NCI-H146 (cell line): ENCODE measurements around the gene HOATZ.

Experiments used
- DNase-seq: peaks from one replicate; lab custom pipeline; 2025; lab: John Stamatoyannopoulos, UW

HOATZ gene

DNA sequence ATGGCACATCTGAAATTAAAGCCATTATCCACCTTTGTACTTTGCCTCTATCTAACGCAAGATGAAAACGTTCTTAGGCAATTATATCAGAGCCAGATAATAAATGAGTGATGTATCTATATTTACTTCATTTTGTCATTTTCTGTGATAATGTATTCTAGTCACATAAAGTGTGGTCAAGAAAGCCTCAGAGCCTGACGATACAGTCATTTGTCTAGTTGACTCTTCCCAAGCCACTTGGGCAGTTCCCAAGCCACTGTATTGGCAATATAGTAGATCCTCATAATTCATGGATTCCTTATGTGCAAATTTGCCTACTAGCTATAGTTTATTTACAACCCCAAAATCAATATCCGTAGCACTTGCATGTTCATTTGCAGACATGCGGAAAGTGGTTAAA, 7.8 kb downstream of the HOATZ start:
- DNase-seq, result no peak

- DNase-seq, result no peak
Measured at GRCh38 chr11:111523343-111523742, 8.8 kb downstream of the HOATZ start.

DNA sequence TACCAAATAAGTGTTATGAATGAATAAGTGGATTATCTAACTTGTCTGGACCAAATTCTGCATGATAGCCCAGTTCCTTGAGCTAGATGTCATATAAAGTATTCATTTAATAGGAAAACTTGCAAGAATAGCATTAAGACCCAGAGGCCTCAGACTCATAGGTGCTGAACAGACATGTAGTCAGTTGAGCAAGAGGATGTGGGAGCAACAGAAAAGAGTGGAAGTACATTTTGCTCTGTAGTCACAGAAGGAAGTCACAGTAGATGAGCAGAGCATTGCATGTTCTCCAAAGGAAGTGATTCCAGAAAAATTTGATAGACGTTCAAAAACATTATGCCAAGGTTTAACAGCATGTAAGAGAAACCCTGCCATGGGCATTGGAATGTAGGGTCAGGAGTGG, 9.5 kb downstream of the HOATZ start:
- no peak for DNase-seq

DNA sequence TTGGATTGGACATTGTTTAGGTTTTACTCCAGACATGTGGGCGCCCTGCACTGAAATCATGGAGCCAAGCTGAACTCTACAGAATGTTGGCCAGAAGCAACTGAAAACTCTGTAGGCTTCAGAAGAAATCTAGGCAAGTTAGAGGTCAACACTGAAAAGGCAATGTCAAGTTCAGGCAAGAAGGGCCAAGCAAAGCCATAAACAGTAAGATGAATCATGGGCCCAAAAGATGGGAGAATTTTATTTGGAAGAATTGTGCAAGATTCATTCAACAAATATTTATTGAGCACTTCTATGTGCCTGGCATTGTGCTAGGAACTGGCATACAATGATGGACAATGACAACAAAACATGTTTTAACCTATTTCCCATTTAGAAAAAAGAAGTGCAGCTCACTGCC, 10.9 kb downstream of the HOATZ start:
- no peak for DNase-seq

DNA sequence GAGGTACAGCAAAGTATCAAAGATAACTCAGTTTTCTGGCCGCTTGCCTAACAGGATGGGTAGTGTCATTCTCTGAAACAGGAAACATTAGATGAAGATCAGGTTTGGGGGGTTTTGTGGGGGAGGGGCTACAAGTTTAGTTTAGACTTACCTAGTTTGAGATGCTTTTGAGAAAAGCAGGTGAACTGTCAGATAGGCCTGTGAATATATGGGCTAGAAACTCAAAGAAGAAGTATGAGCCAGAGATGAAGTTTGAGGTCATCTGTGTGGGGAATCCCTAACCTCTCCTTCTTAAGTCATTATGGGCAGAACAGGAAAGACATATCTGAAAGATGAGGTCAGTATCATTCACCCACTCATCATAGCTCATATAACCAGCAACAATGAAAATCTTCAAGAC, 11.9 kb downstream of the HOATZ start:
- DNase-seq, result no peak

GRCh38 chr11:111527279-111527678, 12.7 kb downstream of the HOATZ start:
- DNase-seq, result no peak

- DNase-seq, result no peak
Measured at GRCh38 chr11:111528557-111528956, 14.0 kb downstream of the HOATZ start.

DNA sequence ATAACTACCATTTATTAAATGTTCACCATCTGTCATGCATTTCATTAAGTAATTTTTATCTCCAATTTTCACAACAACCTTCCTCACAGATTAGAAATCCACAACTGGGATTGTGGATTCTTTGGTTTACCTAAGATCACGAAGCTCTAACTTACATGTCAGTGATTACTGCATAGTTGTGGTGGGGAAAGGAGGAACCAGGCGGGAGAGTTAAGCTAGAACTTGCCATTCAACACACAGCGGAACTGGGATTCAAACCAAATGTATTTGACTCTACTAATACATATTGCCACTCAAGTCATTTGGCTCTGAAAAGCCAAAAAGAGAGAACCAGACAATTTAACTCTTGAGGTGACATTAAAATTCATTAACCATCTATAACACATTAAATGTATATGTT, 15.5 kb downstream of the HOATZ start:
- no peak for DNase-seq

- no peak for DNase-seq
Measured at GRCh38 chr11:111531136-111531535, 16.6 kb downstream of the HOATZ start.

DNA sequence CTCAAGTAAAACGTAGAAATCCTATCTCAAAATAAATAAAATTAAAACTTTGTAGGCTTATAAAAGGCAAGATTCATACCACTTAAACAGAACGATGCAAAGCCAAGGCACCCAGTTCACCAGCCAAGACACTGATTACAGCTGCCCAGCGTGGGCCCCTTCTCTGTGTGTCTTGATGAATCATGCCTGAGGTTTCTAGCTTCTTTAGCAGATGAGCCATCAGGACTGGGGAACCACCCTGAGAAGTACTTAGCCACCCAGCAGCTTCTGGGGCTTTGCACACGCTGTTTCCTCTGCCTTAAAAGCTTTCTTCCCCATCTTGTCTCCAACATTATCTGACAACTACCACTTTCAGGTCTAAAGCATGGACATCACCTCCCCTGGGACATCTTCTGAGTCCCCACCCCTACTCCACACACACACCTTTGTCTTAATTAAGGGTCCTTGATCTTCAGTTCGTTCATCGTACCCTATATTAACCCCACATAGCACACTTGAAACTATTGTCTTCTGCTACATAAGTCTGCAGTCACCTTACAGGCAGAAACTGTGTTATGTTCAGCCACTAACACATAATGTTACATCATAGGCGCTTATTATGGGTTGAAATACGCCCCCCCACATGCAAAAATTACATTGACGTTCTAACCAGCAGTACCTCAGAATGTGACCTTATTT, 17.2 kb downstream of the HOATZ start:
- DNase-seq, result no peak

- DNase-seq, result no peak
Measured at GRCh38 chr11:111532365-111532709, 17.8 kb downstream of the HOATZ start.

GRCh38 chr11:111535281-111535680, 20.7 kb downstream of the HOATZ start:
- DNase-seq, result no peak

DNA sequence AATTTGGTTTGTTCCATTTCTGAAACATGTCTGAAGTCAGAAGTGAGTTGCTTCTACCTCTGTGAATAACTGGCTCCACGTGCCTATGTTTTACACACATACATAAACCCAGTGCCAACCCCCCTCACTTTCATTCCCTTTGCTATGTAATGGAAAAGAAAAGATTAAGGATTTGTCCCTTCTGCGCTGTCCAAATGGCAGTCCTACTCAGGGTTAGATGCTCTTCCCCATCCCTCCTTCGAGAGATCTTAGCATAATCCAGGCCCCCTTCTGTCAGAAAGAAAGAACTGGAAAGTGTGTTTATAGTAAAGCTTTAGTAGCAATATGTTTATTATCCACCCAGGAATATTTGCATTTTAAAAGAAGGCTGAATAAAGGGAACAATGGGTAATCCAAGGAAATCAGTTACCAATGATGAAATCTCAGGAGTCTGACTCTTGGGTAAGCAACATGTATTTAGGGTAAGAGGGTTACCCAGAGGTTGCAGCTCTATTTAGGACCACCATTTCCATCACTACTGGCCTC, 22.8 kb downstream of the HOATZ start:
- DNase-seq, result no peak

DNA sequence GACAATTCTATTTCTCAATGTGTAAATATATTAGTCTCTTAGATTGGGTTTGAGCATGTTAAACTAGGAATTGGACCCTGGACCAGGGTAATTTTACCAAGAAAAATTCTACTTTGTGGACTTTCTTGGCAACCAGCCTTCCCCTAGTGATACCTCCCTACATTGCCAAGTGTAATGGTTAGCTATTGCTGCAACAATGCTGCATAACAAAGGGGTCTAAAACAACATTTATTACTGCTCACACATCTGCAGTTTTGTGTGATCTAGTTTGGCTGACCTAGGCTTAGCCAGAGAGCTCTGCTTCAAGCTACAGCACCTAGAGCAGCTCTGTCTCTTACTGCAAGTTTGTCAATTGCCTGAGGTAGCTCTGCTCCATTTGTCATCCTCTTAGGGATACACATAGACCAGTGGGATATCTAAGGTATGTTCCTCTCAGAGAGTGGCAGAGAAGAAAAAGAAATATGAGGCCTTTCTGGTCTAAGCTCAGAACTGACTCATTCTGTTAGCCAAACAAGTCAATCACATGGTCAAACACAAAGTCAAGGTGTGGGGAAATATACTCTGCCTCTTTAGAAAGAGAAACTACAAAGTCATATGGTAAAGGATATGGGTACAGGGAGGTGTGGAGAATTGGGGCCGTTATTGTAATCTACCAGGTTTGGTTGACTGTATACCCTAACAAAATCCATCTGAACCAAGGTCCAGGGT, 24.0 kb downstream of the HOATZ start:
- no peak for DNase-seq

DNA sequence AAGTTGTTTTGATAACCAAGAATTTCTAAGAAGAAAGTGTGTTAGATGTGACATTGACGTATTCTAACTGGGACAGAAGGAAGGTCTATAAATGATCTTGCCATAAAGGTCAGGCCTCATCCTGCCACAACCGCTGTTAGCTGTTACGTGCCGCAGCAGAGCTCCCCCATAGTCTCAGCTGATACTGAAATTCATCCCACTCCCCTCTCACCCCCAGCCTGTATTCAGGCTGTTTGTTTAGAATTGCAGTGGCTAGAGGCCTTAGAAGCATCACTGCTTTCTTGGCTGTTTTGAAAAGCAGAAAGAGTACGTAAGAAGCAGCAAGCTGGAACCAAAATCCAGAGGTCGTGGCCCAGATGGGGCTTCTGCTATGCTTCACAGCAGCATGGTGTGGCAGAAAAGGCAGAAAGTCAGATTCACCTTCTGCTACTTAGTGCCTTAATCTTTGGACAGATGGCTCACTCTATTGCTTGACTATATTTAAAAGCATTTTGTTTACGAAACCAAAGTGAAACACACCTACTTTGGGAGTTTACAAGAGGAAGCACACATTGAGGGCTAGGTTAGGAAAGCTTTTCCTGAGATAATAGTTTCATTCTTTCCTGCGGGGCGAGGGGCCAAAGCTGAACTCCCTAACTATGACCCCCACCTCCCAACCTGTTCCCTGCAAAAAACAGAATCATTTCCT, 25.0 kb downstream of the HOATZ start:
- DNase-seq, result no peak

DNA sequence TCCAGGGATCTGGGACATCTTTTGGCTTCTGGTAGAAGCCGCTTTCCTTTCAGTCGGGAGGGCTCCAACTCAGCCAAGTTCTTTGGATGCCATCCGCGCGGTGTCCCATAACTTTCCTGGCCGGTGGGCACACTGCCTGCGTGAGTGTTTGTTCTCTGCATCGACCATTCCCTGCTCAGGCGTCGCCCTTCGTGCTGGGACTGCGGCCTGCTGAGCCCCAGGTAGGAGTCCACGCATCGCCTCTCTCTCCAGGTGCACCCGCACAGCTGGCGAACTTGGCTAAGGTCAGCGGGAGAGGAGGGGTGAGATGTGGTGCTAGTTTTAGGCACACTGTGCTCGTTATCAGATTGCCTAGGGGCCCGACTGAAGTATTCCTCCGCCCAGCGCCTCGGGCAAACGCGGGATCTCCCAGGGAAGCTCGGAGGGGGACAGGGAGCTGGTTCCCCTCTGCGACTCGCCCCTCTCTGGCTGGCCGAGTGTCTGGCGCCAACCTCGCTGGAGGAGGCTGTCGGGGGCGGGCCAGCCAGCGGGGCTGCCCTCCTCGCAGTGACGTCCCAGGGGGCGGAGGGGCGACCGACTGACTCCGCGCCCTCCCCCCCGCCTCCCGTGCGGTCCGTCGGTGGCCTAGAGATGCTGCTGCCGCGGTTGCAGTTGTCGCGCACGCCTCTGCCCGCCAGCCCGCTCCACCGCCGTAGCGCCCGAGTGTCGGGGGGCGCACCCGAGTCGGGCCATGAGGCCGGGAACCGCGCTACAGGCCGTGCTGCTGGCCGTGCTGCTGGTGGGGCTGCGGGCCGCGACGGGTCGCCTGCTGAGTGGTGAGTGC, 25.7 kb downstream of the HOATZ start, which contains the start of gene LAYN:
Gene LAYN, plus strand, starts transcription at position 607 of the 823 bp plus-strand sequence. Its CDS starts 124 bp downstream, at position 731.
- DNase-seq, result peak; percentile 65

GRCh38 chr11:111540937-111541253, 26.3 kb downstream of the HOATZ start:
- DNase-seq, result no peak

DNA sequence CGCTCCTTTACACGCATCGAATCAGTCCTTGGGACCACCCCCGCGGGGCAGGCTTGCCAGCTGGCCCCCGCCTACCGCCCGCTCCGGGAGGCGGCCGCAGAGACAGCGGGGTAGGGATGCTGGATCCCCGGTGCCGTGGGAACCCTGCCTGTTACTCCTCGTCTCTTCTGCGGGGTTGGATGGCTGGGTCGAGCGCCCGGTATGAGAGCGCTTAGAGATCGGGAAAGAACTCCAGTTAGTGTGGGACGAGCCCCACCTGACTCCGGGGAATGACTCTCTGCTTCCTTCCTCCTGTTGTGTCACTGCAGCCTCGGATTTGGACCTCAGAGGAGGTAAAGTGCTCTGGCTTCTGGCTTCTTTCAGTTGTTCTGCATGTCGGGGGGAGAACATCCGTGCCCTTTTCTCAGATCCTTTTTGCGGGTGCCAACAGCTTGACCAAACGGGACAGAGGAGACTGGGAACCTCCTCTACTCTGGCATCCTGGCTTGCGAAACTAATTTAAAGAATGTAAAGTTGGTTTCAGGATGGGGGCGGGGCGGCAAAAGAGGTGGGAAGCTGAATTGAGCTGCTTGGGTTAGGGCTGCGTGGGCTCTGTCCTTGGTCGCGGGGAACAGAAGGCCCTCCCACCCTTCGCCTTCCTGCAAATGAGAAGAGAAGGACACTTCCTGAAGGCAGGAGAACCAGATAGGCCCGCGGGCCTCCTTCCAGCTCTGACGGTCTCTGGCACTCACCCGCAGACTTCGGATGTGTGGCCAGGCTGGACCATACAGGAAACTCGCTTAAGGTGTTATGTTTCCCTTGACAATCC, 26.9 kb downstream of the HOATZ start:
- no peak for DNase-seq

DNA sequence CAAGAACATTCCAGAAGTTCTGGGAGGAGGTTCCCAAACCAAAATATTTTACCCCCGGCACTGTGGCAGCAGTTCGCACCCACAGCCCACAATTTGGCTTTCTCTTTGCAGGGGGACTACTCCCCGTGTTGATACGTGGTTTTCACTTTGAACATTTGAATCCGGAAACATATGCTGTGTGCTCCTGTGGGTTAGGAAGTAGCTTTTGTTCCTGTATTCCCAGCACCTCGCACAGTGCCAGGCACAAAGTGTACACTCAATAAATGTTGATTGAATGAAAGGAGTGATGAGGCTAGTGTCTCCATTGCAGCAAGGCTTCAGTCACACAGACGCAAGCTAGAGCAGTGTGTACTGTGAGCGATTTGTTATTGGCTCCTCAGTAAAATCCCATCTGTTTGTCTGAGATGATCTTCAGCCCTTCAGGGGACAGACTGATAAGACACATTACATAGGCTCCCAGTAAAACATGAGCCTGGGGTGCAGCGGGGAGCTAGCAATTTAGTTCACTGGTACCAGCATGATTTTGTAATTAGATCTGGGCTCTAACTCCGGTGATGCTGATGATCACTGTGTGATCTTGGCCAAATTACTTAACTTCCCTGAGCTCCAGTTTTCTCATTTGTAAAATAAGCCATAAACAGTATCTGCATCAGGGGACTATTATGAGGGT, 28.2 kb downstream of the HOATZ start:
- DNase-seq, result no peak

- no peak for DNase-seq
Measured at GRCh38 chr11:111548525-111548924, 33.9 kb downstream of the HOATZ start.
